ENCODE measurements around the gene UFSP1. TPM values are rescaled to one million over a fixed set of nuclear protein-coding genes. Genes with fewer than 3 reads are reported as not detected.

Gene UFSP1
- total and polyA plus RNA-seq, 10 of the 15 experiments (the other 5 are each of a cell fraction or from before 2014, with no cell fraction given) = 0.14 to 10.6 (median 2.8) TPM

- TF ChIP-seq PBX3 (IDR thresholded peaks at IDR 0.05; ENCODE audit: insufficient replicate concordance, low read depth, low read length) = no peak
- no peak overlapping the region for H2AFZ ChIP-seq (ENCODE audit: control insufficient read depth, low read depth, low read length)
- CTCF ChIA-PET = interaction anchor here (0.9 kb wide), 1 partner anchor 158 kb away, joined by 6 read pairs; the partner anchor contains the start of gene POP7
- no peaks in the 10 kb centered on the region for H3K9me3 ChIP-seq (replicated peaks; ENCODE audit: control insufficient read depth, insufficient read depth, low read length)
- BruUV-seq (replicated peaks) = no TSS peak
- H3K4me1 ChIP-seq (ENCODE audit: control insufficient read depth, insufficient read depth, low read length) = peaks cover 4% of the 10 kb centered on the region
- POLR2A ChIA-PET = no interaction called here
- peaks cover 4 to 8% of the 10 kb centered on the region in 2 experiments; a peak in 3 of 4 replicates for H3K36me3 ChIP-seq (ENCODE audit: control insufficient read depth in 2 of 2, insufficient read depth in 2 of 2, low read length in 1 of 2)
- H3K9ac ChIP-seq (ENCODE audit: control insufficient read depth, insufficient read depth, low read length) = no peak overlapping the region
- no peak for FAIRE-seq
- H4K20me1 ChIP-seq (ENCODE audit: control insufficient read depth, insufficient read depth) = no peaks in the 10 kb centered on the region
- RAD21 ChIA-PET (ENCODE audit: unreplicated experiment) = no interaction called here
- no peak overlapping the region for H3K27ac ChIP-seq (ENCODE audit: control insufficient read depth, insufficient read depth)
- no peak for ATAC-seq
- in situ Hi-C loops (cut with MboI) (no loop called here), intact Hi-C loops (cut with micrococcal nuclease; ENCODE audit: unreplicated experiment) (no loop called here)
- over 99% methylated on average over 10 of the region's 10 CpGs for WGBS (ENCODE audit: insufficient coverage, insufficient replicate concordance, low lambda C conversion rate, missing lambda C conversion rate)
- peaks cover 20% of the 10 kb centered on the region for H3K79me2 ChIP-seq (ENCODE audit: control insufficient read depth, insufficient read depth, low read length)
- SMC1A ChIA-PET (ENCODE audit: uncharacterized antibody, unreplicated experiment) = no interaction called here
- no peak for DNase-seq (ENCODE audit: low read depth, low spot score)
- H3K4me2 ChIP-seq (ENCODE audit: control insufficient read depth, insufficient read depth) = no peak overlapping the region
- no peak overlapping the region for H3K4me3 ChIP-seq
- no peaks in the 10 kb centered on the region for H3K27me3 ChIP-seq (replicated peaks in 1 of 2; ENCODE audit: control insufficient read depth in 2 of 2, insufficient read depth in 2 of 2, low read length in 1 of 2)
These were observed 26.0 kb downstream of the UFSP1 start for GRCh38 chr7:100863406-100863950.

DNA sequence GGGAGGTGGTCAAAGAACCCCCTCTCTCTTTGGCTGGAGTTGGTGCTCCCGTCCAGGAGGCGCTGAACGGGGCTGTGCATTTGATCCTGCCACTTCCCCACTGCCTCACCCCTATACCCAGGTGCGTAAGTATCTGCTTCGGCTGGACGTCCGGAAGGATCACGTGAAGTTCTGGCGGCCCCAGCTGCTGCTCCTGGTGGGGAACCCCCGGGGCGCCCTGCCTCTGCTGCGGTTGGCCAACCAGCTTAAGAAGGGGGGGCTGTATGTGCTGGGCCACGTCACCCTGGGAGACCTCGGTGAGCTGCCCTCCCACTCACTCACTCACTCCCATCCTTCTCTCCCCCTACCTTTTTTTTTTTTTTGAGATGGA, 27.9 kb downstream of the UFSP1 start:
- Histone ChIP-seq H3K79me2 (ENCODE audit: control insufficient read depth, insufficient read depth, low read length) (peaks cover 1% of the 10 kb centered on the region; the same call in 1 of the 2 replicates), H4K20me1 (ENCODE audit: control insufficient read depth, insufficient read depth) (no peaks in the 10 kb centered on the region), H3K4me3 (no peak overlapping the region), H3K4me2 (ENCODE audit: control insufficient read depth, insufficient read depth) (no peak overlapping the region), H3K27me3 (replicated peaks in 1 of 2; ENCODE audit: control insufficient read depth in 2 of 2, insufficient read depth in 2 of 2, low read length in 1 of 2) (no peaks in the 10 kb centered on the region), H3K4me1 (ENCODE audit: control insufficient read depth, insufficient read depth, low read length) (peaks cover 1% of the 10 kb centered on the region), H3K9me3 (replicated peaks; ENCODE audit: control insufficient read depth, insufficient read depth, low read length) (no peaks in the 10 kb centered on the region), H3K36me3 (ENCODE audit: control insufficient read depth in 2 of 2, insufficient read depth in 2 of 2, low read length in 1 of 2) (peaks cover 4 to 8% of the 10 kb centered on the region in 2 experiments; a peak in 3 of 4 replicates), H3K27ac (ENCODE audit: control insufficient read depth, insufficient read depth) (no peak overlapping the region), H3K9ac (ENCODE audit: control insufficient read depth, insufficient read depth, low read length) (no peak overlapping the region), H2AFZ (ENCODE audit: control insufficient read depth, low read depth, low read length) (no peak overlapping the region)
- ATAC-seq (no peak), FAIRE-seq (no peak), DNase-seq (ENCODE audit: low read depth, low spot score) (no peak)
- WGBS (ENCODE audit: insufficient coverage, insufficient replicate concordance, low lambda C conversion rate, missing lambda C conversion rate) = 88% methylated on average over 10 of the region's 14 CpGs
- ChIA-PET RAD21 (ENCODE audit: unreplicated experiment) (interaction anchor here (0.9 kb wide), 1 partner anchor 9 kb away, joined by 3 read pairs; the partner anchor contains the start of gene SLC12A9), POLR2A (interaction anchor here (0.5 to 1.3 kb wide), 4 partner anchors 13 to 342 kb away, joined by 3 to 7 read pairs (median 4); partner anchors contain the start of gene SRRT), SMC1A (ENCODE audit: uncharacterized antibody, unreplicated experiment) (no interaction called here), CTCF (interaction anchor here (0.7 kb wide), 1 partner anchor 9 kb away, joined by 4 read pairs; the partner anchor contains the start of gene SLC12A9)
- in situ Hi-C loops (cut with MboI) (no loop called here), intact Hi-C loops (cut with micrococcal nuclease; ENCODE audit: unreplicated experiment) (no loop called here)
- no TSS peak for BruUV-seq (replicated peaks)
- TF ChIP-seq, protein P1, sequence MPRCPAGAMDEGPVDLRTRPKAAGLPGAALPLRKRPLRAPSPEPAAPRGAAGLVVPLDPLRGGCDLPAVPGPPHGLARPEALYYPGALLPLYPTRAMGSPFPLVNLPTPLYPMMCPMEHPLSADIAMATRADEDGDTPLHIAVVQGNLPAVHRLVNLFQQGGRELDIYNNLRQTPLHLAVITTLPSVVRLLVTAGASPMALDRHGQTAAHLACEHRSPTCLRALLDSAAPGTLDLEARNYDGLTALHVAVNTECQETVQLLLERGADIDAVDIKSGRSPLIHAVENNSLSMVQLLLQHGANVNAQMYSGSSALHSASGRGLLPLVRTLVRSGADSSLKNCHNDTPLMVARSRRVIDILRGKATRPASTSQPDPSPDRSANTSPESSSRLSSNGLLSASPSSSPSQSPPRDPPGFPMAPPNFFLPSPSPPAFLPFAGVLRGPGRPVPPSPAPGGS (IDR thresholded peaks at IDR 0.05; ENCODE audit: borderline replicate concordance, insufficient read depth, low read depth, low read length, poor library complexity, severe bottlenecking) = no peak
- TF ChIP-seq E2F8 (IDR thresholded peaks at IDR 0.05; ENCODE audit: low read depth, partially characterized antibody) (no peak), REST (IDR thresholded peaks at IDR 0.05; ENCODE audit: low read depth, low read length) (no peak), ZSCAN29 (IDR thresholded peaks at IDR 0.05) (no peak), CREM (IDR thresholded peaks at IDR 0.05; ENCODE audit: low read depth) (no peak)
